ENCODE measurements around the gene PHF12.

- no peak for TF ChIP-seq GATA2 (IDR thresholded peaks at IDR 0.05; ENCODE audit: low read depth, low read length)
- no peak for TF ChIP-seq GATA3 (IDR thresholded peaks at IDR 0.05; ENCODE audit: low read depth, low read length)
Measured at GRCh38 chr17:28896884-28897768, 54.2 kb downstream of the PHF12 start, which contains the start of gene FLOT2.

Measured in SH-SY5Y (cell line).